Lower leg skin (tissue), 3 donors: ENCODE data around the gene GAP43.

Experiments
- CTCF ChIP-seq, 3 donors: fragments of 450-650 bp; IDR thresholded peaks; one replicate each; pipeline ENCODE4 v1.5.1; 2016; ENCODE audit warnings: antibody characterized with exemption in 3 of 3, mild to moderate bottlenecking in 3 of 3, moderate library complexity in 2 of 3
- POLR2A ChIP-seq, 2 donors: fragments of 450-650 bp; IDR thresholded peaks; one replicate each; pipeline ENCODE4 v1.6.1; 2016 to 2017; ENCODE audit warnings: antibody characterized with exemption in 2 of 2, mild to moderate bottlenecking in 1 of 2, moderate library complexity in 1 of 2

- TF ChIP-seq POLR2A (IDR thresholded peaks at IDR 0.05) (no peak), CTCF (IDR thresholded peaks at IDR 0.05) (no peak)
These were observed 8.7 kb downstream of the GAP43 start for GRCh38 chr3:115632026-115632425.
